ENCODE measurements around the gene FRS3. TPM values are rescaled to one million over a fixed set of nuclear protein-coding genes. Genes with fewer than 3 reads are reported as not detected.
A peak's percentile ranks its signal among the peaks of the same experiment; 100 is the strongest.

The FRS3 gene, protein sequence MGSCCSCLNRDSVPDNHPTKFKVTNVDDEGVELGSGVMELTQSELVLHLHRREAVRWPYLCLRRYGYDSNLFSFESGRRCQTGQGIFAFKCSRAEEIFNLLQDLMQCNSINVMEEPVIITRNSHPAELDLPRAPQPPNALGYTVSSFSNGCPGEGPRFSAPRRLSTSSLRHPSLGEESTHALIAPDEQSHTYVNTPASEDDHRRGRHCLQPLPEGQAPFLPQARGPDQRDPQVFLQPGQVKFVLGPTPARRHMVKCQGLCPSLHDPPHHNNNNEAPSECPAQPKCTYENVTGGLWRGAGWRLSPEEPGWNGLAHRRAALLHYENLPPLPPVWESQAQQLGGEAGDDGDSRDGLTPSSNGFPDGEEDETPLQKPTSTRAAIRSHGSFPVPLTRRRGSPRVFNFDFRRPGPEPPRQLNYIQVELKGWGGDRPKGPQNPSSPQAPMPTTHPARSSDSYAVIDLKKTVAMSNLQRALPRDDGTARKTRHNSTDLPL
- 3.0 to 3.8 TPM (median 3.3 TPM) in 3 replicates for total RNA-seq
- long read RNA-seq, partial matches to known transcripts = 1 of 2 reads
- long read RNA-seq, other reads (novel, unspliced or antisense) = 0 of 2 reads

DNA sequence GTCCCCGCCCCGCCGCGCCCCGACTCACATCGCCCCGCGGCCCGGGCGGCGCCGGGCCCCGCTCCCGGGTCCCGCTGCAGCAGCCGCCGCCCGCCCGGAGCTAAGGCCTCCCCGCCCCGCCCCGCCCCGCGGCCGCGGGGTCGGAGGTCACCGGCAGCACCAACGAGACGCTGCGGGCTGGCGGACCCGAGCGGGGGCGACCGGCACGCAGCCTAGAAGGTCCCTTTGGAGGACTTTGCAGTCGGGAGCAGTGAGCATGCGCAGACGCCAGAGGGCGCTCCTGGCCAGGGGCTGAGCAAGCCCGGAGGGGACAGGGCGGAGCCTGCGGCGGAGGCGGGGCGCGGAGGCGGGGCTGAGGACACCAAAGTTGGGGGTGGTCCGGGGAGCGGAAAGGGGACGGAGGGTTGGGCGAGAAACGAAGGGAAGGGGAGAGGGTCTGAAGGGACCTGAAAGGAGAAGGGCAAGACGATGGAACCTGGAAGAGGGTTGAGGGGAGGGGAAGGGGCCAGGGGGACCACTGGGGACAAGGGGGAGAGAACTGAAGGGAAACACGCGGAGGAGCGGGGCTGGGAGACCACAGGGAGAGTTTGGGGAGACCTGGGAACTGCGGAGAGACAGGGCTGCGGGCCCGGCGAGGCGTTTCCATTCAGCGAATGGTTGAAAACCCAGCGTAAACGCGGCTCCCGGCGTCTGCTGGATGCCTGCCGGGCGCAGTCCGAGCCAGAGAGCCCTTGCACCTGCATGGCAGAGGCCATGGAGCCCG lies at the start of gene FRS3:
Gene FRS3, minus strand, starts transcription at position 113 of the 763 bp plus-strand sequence. CDS start 2,913 bp downstream, outside the sequence.
- TF ChIP-seq, protein P1, sequence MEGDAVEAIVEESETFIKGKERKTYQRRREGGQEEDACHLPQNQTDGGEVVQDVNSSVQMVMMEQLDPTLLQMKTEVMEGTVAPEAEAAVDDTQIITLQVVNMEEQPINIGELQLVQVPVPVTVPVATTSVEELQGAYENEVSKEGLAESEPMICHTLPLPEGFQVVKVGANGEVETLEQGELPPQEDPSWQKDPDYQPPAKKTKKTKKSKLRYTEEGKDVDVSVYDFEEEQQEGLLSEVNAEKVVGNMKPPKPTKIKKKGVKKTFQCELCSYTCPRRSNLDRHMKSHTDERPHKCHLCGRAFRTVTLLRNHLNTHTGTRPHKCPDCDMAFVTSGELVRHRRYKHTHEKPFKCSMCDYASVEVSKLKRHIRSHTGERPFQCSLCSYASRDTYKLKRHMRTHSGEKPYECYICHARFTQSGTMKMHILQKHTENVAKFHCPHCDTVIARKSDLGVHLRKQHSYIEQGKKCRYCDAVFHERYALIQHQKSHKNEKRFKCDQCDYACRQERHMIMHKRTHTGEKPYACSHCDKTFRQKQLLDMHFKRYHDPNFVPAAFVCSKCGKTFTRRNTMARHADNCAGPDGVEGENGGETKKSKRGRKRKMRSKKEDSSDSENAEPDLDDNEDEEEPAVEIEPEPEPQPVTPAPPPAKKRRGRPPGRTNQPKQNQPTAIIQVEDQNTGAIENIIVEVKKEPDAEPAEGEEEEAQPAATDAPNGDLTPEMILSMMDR (IDR thresholded peaks at IDR 0.05) = peak; percentile 89
- peak; percentile 99 for DNase-seq (ENCODE audit: low spot score)
- no peaks in the 10 kb centered on the region for H3K9me3 Mint-ChIP-seq (ENCODE audit: low read depth)
- H3K27ac Mint-ChIP-seq (ENCODE audit: unreplicated experiment) = peak within 1 kb of the TSS; percentile 85
- H3K36me3 Mint-ChIP-seq (ENCODE audit: low read depth) = peaks cover 3% of the 10 kb centered on the region
- H3K27me3 Mint-ChIP-seq (ENCODE audit: low read depth) = no peaks in the 10 kb centered on the region
- peaks cover 18% of the 10 kb centered on the region for H3K4me1 Mint-ChIP-seq (ENCODE audit: low read depth)
- peak within 1 kb of the TSS; percentile 90 for H3K4me3 Mint-ChIP-seq (ENCODE audit: unreplicated experiment)

DNA sequence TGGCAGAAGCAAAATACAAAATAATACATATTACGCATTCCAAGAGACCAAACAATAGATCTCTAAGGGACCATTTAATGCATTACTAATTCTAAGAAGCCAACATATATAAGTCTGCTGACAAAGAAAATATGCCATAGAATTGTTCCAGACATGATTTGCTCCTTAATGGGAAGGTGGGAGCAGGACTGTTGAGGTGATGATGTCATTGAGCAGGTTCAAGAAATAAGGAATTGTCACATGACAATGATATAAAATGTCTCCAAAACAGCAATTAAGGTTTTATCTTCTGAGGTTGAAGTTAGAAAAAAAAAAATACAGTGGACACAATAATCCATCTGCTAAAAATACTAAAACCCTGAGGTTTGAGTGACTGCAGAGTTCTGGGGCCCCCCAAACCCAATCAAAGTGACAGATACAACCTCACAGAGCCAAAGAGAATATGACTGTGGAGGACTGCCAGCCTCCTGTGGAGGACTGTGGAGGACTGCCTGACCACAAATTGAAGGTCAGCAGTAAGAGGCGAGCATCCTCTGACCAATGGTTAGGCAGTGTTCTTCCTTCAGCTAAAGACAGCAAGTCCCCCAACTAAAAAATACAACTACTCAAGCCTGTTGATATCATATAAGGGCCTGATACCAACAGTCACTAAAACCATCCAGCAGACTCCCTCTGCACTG lies 46.8 kb upstream of the FRS3 start:
- peaks cover 2% of the 10 kb centered on the region for H3K36me3 Mint-ChIP-seq (ENCODE audit: low read depth)
- no peaks in the 10 kb centered on the region for H3K27me3 Mint-ChIP-seq (ENCODE audit: low read depth)
- TF ChIP-seq, protein P1 (IDR thresholded peaks at IDR 0.05) = no peak
- DNase-seq (ENCODE audit: low spot score) = no peak
- no peaks in the 10 kb centered on the region for H3K9me3 Mint-ChIP-seq (ENCODE audit: low read depth)
- peaks cover 28% of the 10 kb centered on the region for H3K4me1 Mint-ChIP-seq (ENCODE audit: low read depth)
- H3K27ac Mint-ChIP-seq (ENCODE audit: unreplicated experiment) = no peak overlapping the region
- no peak overlapping the region for H3K4me3 Mint-ChIP-seq (ENCODE audit: unreplicated experiment)

DNA sequence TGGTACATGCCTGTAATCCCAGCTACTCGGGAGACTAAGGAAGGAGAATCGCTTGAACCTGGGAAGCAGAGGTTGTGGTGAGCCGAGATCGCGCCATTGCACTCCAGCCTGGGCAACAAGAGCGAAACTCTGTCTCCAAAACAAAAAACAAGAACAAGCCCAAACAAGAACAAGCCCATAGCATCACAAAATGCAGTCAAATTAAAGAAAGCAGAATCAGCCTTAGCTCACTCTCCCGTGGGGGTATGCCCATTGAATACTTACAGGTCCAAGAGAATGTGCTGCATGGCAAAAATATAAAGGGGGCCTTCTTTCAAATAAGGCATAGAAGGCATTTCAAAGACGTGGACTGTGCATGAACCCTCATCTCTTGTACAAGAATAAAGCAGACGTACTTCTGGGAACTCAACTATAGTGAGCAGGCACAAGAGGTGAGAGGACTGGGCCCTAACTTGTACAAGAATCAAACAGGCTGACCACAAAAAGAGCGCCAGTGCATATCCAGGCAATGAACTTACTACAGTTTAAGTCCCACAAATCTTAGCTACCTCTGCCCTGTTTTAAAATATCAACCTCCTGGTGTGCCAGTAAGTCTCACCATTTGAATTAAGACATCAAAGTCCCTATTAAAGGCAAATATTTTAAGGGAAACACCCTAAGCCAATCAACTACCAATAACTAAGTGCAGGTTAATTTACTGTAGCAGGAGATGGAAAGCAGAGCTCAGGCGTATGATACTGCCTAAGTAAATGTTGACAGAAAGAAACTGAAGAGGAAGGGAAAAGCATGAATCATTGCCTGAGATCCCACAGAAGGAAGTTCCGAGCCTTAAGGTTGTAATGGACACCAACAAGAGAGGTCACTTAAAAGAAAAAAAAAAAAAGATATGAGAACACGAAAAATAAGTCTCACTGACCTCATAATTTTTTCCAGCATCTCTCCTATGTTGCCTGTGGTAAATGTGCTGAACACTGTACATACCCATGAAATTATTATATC lies 45.2 kb upstream of the FRS3 start:
- Mint-ChIP-seq H3K9me3 (ENCODE audit: low read depth) (no peaks in the 10 kb centered on the region), H3K27ac (ENCODE audit: unreplicated experiment) (peak overlapping the region; percentile 69), H3K36me3 (ENCODE audit: low read depth) (peaks cover 2% of the 10 kb centered on the region), H3K27me3 (ENCODE audit: low read depth) (no peaks in the 10 kb centered on the region), H3K4me3 (ENCODE audit: unreplicated experiment) (no peak overlapping the region), H3K4me1 (ENCODE audit: low read depth) (peaks cover 28% of the 10 kb centered on the region)
- DNase-seq (ENCODE audit: low spot score) = no peak
- TF ChIP-seq, protein P1 (IDR thresholded peaks at IDR 0.05) = no peak

DNA sequence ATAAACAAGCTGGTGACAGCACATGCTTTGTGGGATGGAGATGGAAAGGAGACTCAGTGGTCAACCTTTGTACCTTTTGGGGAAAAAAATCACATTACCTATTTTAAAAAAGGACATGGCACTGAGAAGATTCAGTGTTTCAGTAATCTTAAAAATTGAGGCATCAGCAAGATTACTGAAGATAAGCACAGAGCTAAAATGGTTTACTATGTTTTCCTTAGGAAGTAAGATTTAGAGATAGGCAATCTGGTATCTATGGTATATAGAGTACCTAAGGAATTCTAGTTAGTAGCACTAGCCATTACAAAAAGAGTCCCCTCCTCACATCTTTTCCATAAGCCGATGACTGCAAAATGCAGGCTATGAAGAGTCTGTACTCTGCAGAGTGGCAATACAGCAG lies 43.5 kb upstream of the FRS3 start:
- H3K4me1 Mint-ChIP-seq (ENCODE audit: low read depth) = peaks cover 28% of the 10 kb centered on the region
- TF ChIP-seq, protein P1 (IDR thresholded peaks at IDR 0.05) = no peak
- no peak for DNase-seq (ENCODE audit: low spot score)
- no peak overlapping the region for H3K4me3 Mint-ChIP-seq (ENCODE audit: unreplicated experiment)
- no peaks in the 10 kb centered on the region for H3K27me3 Mint-ChIP-seq (ENCODE audit: low read depth)
- peaks cover 2% of the 10 kb centered on the region for H3K36me3 Mint-ChIP-seq (ENCODE audit: low read depth)
- H3K27ac Mint-ChIP-seq (ENCODE audit: unreplicated experiment) = no peak overlapping the region
- no peaks in the 10 kb centered on the region for H3K9me3 Mint-ChIP-seq (ENCODE audit: low read depth)
